DND-41 (cell line): Measurements from ENCODE around the gene COQ2.

Experiments used
- EZH2 ChIP-seq: IDR thresholded peaks from 3 replicates; pipeline ENCODE4 v1.6.1; 2012; ENCODE audit warnings: borderline replicate concordance, low read depth, mild to moderate bottlenecking, moderate library complexity, low read length, inconsistent platforms; ENCODE audit not compliant: severe bottlenecking
- TF ChIP-seq, protein P1 (sequence below): IDR thresholded peaks from 2 replicates; pipeline ENCODE4 v1.5.1; 2012; ENCODE audit warnings: borderline replicate concordance, low read length, moderate library complexity, mild to moderate bottlenecking; ENCODE audit not compliant: poor library complexity, severe bottlenecking; ENCODE audit errors: extremely low read depth

DNA sequence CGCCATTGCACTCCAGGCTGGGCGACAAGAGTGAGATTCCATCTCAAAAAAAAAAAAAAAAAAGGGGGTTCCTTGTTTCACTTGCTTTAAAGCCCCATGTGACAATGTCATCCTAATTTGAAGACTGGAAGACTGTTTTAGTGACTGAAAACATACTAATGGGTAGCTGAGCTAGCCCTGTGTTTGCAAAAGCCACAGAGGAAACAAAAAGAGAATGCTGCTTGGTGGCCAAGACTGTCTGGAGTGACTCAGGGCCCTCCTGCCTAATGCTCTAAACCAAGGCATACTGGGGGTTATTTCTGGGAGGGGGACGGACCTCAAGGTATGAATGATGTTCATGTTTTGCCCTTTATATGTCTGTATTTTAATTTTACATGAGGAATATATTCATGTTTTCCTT, 34.1 kb upstream of the COQ2 start:
- TF ChIP-seq, protein P1, sequence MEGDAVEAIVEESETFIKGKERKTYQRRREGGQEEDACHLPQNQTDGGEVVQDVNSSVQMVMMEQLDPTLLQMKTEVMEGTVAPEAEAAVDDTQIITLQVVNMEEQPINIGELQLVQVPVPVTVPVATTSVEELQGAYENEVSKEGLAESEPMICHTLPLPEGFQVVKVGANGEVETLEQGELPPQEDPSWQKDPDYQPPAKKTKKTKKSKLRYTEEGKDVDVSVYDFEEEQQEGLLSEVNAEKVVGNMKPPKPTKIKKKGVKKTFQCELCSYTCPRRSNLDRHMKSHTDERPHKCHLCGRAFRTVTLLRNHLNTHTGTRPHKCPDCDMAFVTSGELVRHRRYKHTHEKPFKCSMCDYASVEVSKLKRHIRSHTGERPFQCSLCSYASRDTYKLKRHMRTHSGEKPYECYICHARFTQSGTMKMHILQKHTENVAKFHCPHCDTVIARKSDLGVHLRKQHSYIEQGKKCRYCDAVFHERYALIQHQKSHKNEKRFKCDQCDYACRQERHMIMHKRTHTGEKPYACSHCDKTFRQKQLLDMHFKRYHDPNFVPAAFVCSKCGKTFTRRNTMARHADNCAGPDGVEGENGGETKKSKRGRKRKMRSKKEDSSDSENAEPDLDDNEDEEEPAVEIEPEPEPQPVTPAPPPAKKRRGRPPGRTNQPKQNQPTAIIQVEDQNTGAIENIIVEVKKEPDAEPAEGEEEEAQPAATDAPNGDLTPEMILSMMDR = no peak
- no peak for TF ChIP-seq EZH2
